Measurements from ENCODE around the gene KDM1A. TPM values are rescaled to one million over a fixed set of nuclear protein-coding genes. Genes with fewer than 3 reads are reported as not detected.

Gene KDM1A
- total and polyA plus RNA-seq, 4 donors: 7.4 to 46.7 (median 21.5) TPM

- no peak for TF ChIP-seq HNF4A (conservative IDR thresholded peaks at IDR 0.05)
These were observed 72.3 kb downstream of the KDM1A start (continued) for GRCh38 chr1:23091545-23091944.

DNA sequence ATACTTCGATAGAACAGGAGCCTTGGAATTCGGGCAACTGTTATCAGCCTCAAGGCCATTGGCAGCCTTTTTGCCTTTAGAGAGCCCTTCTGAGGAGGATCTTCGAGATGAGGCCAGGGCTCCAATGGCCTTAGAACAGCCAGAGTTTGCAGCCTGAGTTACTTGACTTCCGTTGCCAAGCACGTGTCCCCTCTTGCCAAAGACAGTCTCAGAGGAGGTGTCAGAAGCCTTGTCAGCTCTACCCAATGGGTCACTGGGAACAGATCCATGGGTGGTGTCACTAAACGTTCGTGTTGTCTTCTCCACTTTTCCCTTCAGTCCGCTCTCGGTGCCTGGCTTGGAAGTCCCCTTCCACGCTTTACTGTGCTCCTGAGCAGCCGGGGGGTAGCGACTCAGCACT lies 73.2 kb downstream of the KDM1A start:
- no peaks in the 10 kb centered on the region for H3K9me3 ChIP-seq (ENCODE audit: control insufficient read depth in 4 of 4, low read length in 3 of 4)
- 87% methylated on average over 12 of the region's 12 CpGs for WGBS
- no peak for TF ChIP-seq GABPA (IDR thresholded peaks at IDR 0.05 in 1 of 2, conservative IDR thresholded peaks at IDR 0.05 in 1 of 2)
- TF ChIP-seq FOXA1 (IDR thresholded peaks at IDR 0.05): no peak
- no peak for TF ChIP-seq REST (IDR thresholded peaks at IDR 0.05)
- TF ChIP-seq, protein P1, sequence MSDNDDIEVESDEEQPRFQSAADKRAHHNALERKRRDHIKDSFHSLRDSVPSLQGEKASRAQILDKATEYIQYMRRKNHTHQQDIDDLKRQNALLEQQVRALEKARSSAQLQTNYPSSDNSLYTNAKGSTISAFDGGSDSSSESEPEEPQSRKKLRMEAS (IDR thresholded peaks at IDR 0.05): no peak
- TF ChIP-seq EGR1 (IDR thresholded peaks at IDR 0.05; ENCODE audit: low read depth in 2 of 2): no peak
- no peak for TF ChIP-seq FOXA2 (IDR thresholded peaks at IDR 0.05)
- TF ChIP-seq, protein P2, sequence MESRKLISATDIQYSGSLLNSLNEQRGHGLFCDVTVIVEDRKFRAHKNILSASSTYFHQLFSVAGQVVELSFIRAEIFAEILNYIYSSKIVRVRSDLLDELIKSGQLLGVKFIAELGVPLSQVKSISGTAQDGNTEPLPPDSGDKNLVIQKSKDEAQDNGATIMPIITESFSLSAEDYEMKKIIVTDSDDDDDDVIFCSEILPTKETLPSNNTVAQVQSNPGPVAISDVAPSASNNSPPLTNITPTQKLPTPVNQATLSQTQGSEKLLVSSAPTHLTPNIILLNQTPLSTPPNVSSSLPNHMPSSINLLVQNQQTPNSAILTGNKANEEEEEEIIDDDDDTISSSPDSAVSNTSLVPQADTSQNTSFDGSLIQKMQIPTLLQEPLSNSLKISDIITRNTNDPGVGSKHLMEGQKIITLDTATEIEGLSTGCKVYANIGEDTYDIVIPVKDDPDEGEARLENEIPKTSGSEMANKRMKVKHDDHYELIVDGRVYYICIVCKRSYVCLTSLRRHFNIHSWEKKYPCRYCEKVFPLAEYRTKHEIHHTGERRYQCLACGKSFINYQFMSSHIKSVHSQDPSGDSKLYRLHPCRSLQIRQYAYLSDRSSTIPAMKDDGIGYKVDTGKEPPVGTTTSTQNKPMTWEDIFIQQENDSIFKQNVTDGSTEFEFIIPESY (IDR thresholded peaks at IDR 0.05): no peak
- TF ChIP-seq YY1 (IDR thresholded peaks at IDR 0.05): no peak
- no peak for TF ChIP-seq SP1 (IDR thresholded peaks at IDR 0.05)
- no peak for TF ChIP-seq JUND (IDR thresholded peaks at IDR 0.05)
- TF ChIP-seq, protein P3, sequence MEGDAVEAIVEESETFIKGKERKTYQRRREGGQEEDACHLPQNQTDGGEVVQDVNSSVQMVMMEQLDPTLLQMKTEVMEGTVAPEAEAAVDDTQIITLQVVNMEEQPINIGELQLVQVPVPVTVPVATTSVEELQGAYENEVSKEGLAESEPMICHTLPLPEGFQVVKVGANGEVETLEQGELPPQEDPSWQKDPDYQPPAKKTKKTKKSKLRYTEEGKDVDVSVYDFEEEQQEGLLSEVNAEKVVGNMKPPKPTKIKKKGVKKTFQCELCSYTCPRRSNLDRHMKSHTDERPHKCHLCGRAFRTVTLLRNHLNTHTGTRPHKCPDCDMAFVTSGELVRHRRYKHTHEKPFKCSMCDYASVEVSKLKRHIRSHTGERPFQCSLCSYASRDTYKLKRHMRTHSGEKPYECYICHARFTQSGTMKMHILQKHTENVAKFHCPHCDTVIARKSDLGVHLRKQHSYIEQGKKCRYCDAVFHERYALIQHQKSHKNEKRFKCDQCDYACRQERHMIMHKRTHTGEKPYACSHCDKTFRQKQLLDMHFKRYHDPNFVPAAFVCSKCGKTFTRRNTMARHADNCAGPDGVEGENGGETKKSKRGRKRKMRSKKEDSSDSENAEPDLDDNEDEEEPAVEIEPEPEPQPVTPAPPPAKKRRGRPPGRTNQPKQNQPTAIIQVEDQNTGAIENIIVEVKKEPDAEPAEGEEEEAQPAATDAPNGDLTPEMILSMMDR (IDR thresholded peaks at IDR 0.05; ENCODE audit: low read depth, low read length, missing input control): no peak
- no peak for TF ChIP-seq RXRA (IDR thresholded peaks at IDR 0.05)
- TF ChIP-seq HNF4G (IDR thresholded peaks at IDR 0.05): no peak
- no peak for TF ChIP-seq ATF3 (IDR thresholded peaks at IDR 0.05)
- no peak for TF ChIP-seq HNF4A (conservative IDR thresholded peaks at IDR 0.05)
- no peak for TF ChIP-seq RAD21 (IDR thresholded peaks at IDR 0.05)
- H3K9ac ChIP-seq (ENCODE audit: low read depth in 1 of 2, low read length in 2 of 2): no peak overlapping the region
- H3K4me1 ChIP-seq (ENCODE audit: control insufficient read depth in 4 of 4, insufficient read depth in 4 of 4, low read length in 3 of 4): no peaks in the 10 kb centered on the region
- H3K36me3 ChIP-seq (ENCODE audit: control insufficient read depth in 4 of 4, insufficient read depth in 3 of 4, low read depth in 1 of 4, low read length in 3 of 4): peaks cover 5 to 41% (median 17%) of the 10 kb centered on the region in 4 donors
- no peak for DNase-seq (ENCODE audit: low spot score)
- no peak overlapping the region for H3K27ac ChIP-seq (ENCODE audit: low read depth in 1 of 2, low read length in 2 of 2)
- H3K4me3 ChIP-seq (ENCODE audit: low read depth in 1 of 3, low read length in 3 of 3): no peak overlapping the region
- no peaks in the 10 kb centered on the region for H3K27me3 ChIP-seq (ENCODE audit: control insufficient read depth in 4 of 4, insufficient read depth in 4 of 4, low read length in 3 of 4)
